CD8-positive, alpha-beta memory T cell (primary cell): ENCODE results near the gene GSPT1. TPM values are rescaled to one million over a fixed set of nuclear protein-coding genes. Genes with fewer than 3 reads are reported as not detected.
"Not testable (repeated sequence)": the region's sequence is repeated elsewhere in the genome, so short reads cannot be mapped to it uniquely, and the experiment has no call there.

Experiments used
- CTCF ChIA-PET: fragments of 350-600 bp; sonication (Branson Sonifier 250); formaldehyde crosslinking; loops from one replicate; lab custom pipeline; 2021; ENCODE audit warnings: antibody characterized with exemption; lab: Charles Lee
- POLR2A ChIA-PET: fragments of 350-600 bp; sonication (Branson Sonifier 250); formaldehyde crosslinking; loops from one replicate; lab custom pipeline; 2021; ENCODE audit warnings: antibody characterized with exemption; lab: Charles Lee
- DNase-seq, 5 donors: peaks; one replicate each; pipeline versions ENCODE4 v3.0.0 to v3.0.0-alpha.2; 2020 to 2022; ENCODE audit warnings: mixed read lengths in 1 of 5
- H3K27ac ChIP-seq: one replicate; pipeline ENCODE4 v1.7.0; 2013; ENCODE audit warnings: low read depth, mild to moderate bottlenecking, low read length, moderate library complexity
- H3K27me3 ChIP-seq: 2 replicates; pipeline ENCODE4 v1.7.0; 2013; ENCODE audit warnings: low read length, mild to moderate bottlenecking; ENCODE audit not compliant: insufficient read depth, poor library complexity, severe bottlenecking
- H3K36me3 ChIP-seq: 2 replicates; pipeline ENCODE4 v1.7.0; 2013; ENCODE audit warnings: mild to moderate bottlenecking, low read length, moderate library complexity; ENCODE audit not compliant: insufficient read depth
- H3K4me1 ChIP-seq: 2 replicates; pipeline ENCODE4 v1.7.0; 2013; ENCODE audit warnings: mild to moderate bottlenecking, low read length, moderate library complexity; ENCODE audit not compliant: insufficient read depth
- H3K4me3 ChIP-seq: 2 replicates; pipeline ENCODE4 v1.7.0; 2013; ENCODE audit warnings: mild to moderate bottlenecking, low read length
- H3K9me3 ChIP-seq: 2 replicates; pipeline ENCODE4 v1.7.0; 2013; ENCODE audit warnings: mild to moderate bottlenecking, low read length
- H3K27ac Mint-ChIP-seq, 8 donors: one replicate each; pipeline ENCODE4 v1.8.0; 2020 to 2021; ENCODE audit warnings: mixed read lengths in 8 of 8, mild to moderate bottlenecking in 6 of 8, inconsistent platforms in 3 of 8, moderate library complexity in 3 of 8
- H3K27me3 Mint-ChIP-seq, 2 donors: one replicate each; pipeline ENCODE4 v1.8.0; 2020 to 2021; ENCODE audit warnings: mixed read lengths in 2 of 2, mild to moderate bottlenecking in 1 of 2, moderate library complexity in 1 of 2
- H3K36me3 Mint-ChIP-seq, 3 donors: one replicate each; pipeline ENCODE4 v1.8.0; 2020 to 2021; ENCODE audit warnings: mixed read lengths in 3 of 3, inconsistent platforms in 1 of 3, mild to moderate bottlenecking in 1 of 3
- H3K4me1 Mint-ChIP-seq, 3 donors: one replicate each; pipeline ENCODE4 v1.8.0; 2020 to 2021; ENCODE audit warnings: mixed read lengths in 3 of 3, inconsistent platforms in 1 of 3, mild to moderate bottlenecking in 1 of 3
- H3K4me3 Mint-ChIP-seq, 7 donors: one replicate each; pipeline ENCODE4 v1.8.0; 2020 to 2021; ENCODE audit warnings: mixed read lengths in 7 of 7, mild to moderate bottlenecking in 6 of 7, moderate library complexity in 4 of 7, inconsistent platforms in 2 of 7
- H3K9me3 Mint-ChIP-seq, 5 donors: one replicate each; pipeline ENCODE4 v1.8.0; 2020 to 2022; ENCODE audit warnings: mixed read lengths in 5 of 5, mild to moderate bottlenecking in 3 of 5, moderate library complexity in 2 of 5, inconsistent platforms in 1 of 5
- polyA plus RNA-seq: library from polyadenylated mRNA; unstranded; fragments of 300-500 nt; fragmentation: Illumina TruSeq; gene quantifications from one replicate; pipeline ENCODE4 v1.2.3, GENCODE V29; 2021
- total RNA-seq, 2 experiments: library from RNA; stranded (reverse); gene quantifications; one replicate each; pipeline ENCODE4 v1.2.3, GENCODE V29; 2021

Gene GSPT1
- total and polyA plus RNA-seq, 3 experiments from 2014 or later: 90.8 to 237 (median 228) TPM

DNA sequence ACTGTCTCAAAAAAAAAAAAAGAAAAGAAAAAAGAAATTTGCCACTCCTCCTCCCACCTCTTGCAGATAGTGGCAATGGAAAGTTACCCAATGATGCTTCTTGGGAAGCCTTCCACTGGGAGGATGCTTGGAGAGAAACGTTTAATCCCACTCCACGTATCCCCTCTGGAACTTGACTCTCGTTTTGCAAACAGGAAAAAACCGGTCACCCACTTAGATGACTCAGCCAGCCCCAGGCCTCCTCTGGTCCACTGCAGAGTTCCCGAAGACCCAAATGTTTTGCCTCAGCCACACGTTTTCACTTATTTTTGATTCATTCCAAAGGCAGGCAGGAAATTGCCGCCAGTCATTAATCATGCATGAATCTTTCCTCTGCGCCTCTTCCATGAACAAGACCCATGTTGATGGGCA is 40.0 kb upstream of the GSPT1 start:
- H3K9me3 Mint-ChIP-seq: no peaks in the 10 kb centered on the region
- no peaks in the 10 kb centered on the region for H3K36me3 ChIP-seq
- peaks cover 3 to 9% of the 10 kb centered on the region in 2 donors for H3K27me3 Mint-ChIP-seq
- H3K4me1 Mint-ChIP-seq: no peaks in the 10 kb centered on the region
- H3K27me3 ChIP-seq: no peaks in the 10 kb centered on the region
- no peaks in the 10 kb centered on the region for H3K4me1 ChIP-seq
- no peak overlapping the region for H3K4me3 ChIP-seq
- no peak overlapping the region for H3K4me3 Mint-ChIP-seq
- H3K9me3 ChIP-seq: no peaks in the 10 kb centered on the region
- peak overlapping the region in 1 of 8 donors; percentile 17 for H3K27ac Mint-ChIP-seq
- no peak overlapping the region for H3K27ac ChIP-seq
- H3K36me3 Mint-ChIP-seq: no peaks in the 10 kb centered on the region
- DNase-seq: no peak
- ChIA-PET POLR2A (no interaction called here), CTCF (no interaction called here)

DNA sequence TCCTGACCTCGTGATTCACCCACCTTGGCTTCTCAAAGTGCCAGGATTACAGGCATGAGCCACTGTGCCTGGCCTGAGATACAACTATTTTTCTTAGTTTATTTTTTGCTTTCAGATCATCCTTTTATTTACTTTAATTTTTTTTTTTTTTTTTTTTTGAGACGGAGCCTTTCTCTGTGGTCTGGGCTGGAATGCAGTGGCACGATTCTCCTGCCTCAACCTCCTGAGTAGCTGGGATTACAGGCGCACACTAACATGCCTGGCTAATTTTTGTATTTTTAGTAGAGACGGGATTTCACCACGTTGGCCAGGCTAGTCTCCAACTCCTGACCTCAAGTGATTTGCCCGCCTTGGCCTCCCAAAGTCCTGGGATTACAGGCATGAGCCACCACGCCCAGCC is 37.8 kb upstream of the GSPT1 start:
- H3K4me1 ChIP-seq, H3K9me3 Mint-ChIP-seq, H3K27ac ChIP-seq, H3K36me3 ChIP-seq, H3K9me3 ChIP-seq, POLR2A ChIA-PET, H3K27me3 ChIP-seq, H3K4me3 ChIP-seq, H3K4me3 Mint-ChIP-seq, H3K4me1 Mint-ChIP-seq, DNase-seq, H3K27me3 Mint-ChIP-seq, CTCF ChIA-PET, H3K36me3 Mint-ChIP-seq, H3K27ac Mint-ChIP-seq: not testable (repeated sequence)

DNA sequence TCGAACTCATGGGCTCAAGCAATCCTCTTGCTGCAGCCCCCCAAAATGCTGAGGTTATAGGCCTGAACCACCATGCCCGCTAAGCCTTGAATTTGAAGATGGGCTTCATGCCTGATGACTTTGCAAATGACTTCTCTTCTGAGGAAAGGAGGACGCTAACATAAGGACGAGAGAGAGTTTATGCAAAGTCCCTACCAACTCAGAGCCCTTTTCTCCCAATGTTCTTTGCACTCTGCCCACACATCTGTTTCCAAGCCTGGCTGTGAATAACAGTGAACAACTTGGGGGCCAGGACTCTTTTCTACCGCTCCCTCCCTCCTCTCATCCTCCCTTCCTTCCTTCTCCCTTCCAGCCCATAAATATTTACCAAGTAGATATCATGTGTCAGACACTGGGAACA is 34.6 kb upstream of the GSPT1 start:
- Mint-ChIP-seq H3K4me1 (no peaks in the 10 kb centered on the region), H3K36me3 (no peaks in the 10 kb centered on the region), H3K27ac (no peak overlapping the region), H3K4me3 (no peak overlapping the region), H3K9me3 (no peaks in the 10 kb centered on the region), H3K27me3 (no peaks in the 10 kb centered on the region)
- Histone ChIP-seq H3K36me3 (no peaks in the 10 kb centered on the region), H3K4me1 (no peaks in the 10 kb centered on the region), H3K9me3 (no peaks in the 10 kb centered on the region), H3K27me3 (no peaks in the 10 kb centered on the region), H3K27ac (no peak overlapping the region), H3K4me3 (no peak overlapping the region)
- ChIA-PET CTCF (no interaction called here), POLR2A (no interaction called here)
- no peak for DNase-seq

DNA sequence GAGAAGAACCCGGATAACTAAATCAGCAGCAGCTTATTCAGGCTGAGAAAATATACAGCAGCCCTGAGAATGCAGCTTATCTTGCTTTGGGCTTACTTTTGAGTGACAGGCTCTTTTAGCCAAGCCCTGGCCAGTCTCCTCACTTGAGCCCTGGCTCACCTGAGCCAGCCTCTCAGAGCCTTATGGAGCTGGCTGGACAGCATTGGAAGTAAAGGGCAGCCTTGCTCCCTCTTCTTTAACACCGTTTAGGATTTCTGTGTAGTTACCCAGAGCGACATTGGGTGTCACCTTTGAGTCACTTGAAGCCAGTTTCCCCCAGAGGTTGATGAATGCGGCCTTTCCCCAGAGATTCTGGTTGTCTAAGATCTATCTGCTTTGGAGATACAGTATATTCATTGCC is 33.8 kb upstream of the GSPT1 start:
- H3K27ac ChIP-seq: no peak overlapping the region
- no peaks in the 10 kb centered on the region for H3K4me1 Mint-ChIP-seq
- no peak overlapping the region for H3K4me3 Mint-ChIP-seq
- H3K27me3 ChIP-seq: no peaks in the 10 kb centered on the region
- no peaks in the 10 kb centered on the region for H3K9me3 Mint-ChIP-seq
- no peak overlapping the region for H3K27ac Mint-ChIP-seq
- no peaks in the 10 kb centered on the region for H3K9me3 ChIP-seq
- no peak for DNase-seq
- H3K4me3 ChIP-seq: no peak overlapping the region
- no peaks in the 10 kb centered on the region for H3K27me3 Mint-ChIP-seq
- no peaks in the 10 kb centered on the region for H3K4me1 ChIP-seq
- POLR2A ChIA-PET: no interaction called here
- CTCF ChIA-PET: interaction anchor here (2.7 kb wide), 1 partner anchor 118 kb away, joined by 18 read pairs; no protein-coding TSS in a partner anchor
- no peaks in the 10 kb centered on the region for H3K36me3 Mint-ChIP-seq
- no peaks in the 10 kb centered on the region for H3K36me3 ChIP-seq

DNA sequence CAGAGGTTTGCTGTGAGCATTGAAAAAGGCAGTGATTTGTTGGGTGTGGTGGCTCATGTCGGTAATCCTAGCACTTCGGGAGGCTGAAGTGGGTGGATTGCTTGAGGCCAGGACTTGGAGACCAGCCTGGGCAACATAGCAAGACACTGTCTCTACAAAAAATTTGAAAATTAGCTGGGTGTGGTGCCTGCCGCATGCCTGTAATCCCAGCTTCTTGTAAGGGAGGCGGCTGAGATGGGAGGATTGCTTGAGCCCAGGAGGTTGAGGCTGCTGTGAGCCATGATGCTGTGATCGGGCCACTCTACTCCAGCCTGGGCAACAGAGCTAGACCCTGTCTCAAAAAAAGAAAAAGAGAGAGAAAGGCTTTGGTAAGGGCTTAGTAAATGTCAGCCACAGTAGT is 33.1 kb upstream of the GSPT1 start:
- CTCF ChIA-PET: interaction anchor here (2.7 kb wide), 1 partner anchor 119 kb away, joined by 18 read pairs; no protein-coding TSS in a partner anchor
- Histone ChIP-seq H3K27ac (no peak overlapping the region), H3K9me3 (no peaks in the 10 kb centered on the region), H3K4me1 (no peaks in the 10 kb centered on the region), H3K4me3 (no peak overlapping the region), H3K36me3 (no peaks in the 10 kb centered on the region), H3K27me3 (no peaks in the 10 kb centered on the region)
- H3K27ac Mint-ChIP-seq: no peak overlapping the region
- POLR2A ChIA-PET: no interaction called here
- no peaks in the 10 kb centered on the region for H3K36me3 Mint-ChIP-seq
- H3K4me1 Mint-ChIP-seq: no peaks in the 10 kb centered on the region
- DNase-seq: no peak
- H3K27me3 Mint-ChIP-seq: no peaks in the 10 kb centered on the region
- no peaks in the 10 kb centered on the region for H3K9me3 Mint-ChIP-seq
- H3K4me3 Mint-ChIP-seq: no peak overlapping the region

DNA sequence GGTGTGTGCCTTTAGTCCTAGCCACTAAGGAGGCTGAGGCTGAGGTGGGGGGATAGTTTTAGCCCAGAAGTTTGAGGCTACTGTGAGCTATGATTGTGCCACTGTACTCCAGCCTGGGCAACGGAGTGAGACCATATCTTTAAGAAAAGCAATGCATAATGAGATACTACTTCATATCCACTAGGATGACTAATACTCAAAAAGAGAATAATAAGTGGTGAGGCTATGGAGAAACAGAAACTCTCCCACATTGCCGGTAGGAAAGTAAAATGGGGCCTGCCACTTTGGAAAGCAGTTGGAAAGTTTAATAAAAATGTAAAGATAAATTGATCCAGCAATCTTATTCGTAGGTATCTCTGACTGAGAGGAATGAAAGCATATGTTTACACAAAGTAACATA is 30.7 kb upstream of the GSPT1 start:
- no peaks in the 10 kb centered on the region for H3K9me3 ChIP-seq
- no peak overlapping the region for H3K27ac ChIP-seq
- Mint-ChIP-seq H3K27ac (no peak overlapping the region), H3K27me3 (no peaks in the 10 kb centered on the region), H3K36me3 (no peaks in the 10 kb centered on the region), H3K9me3 (no peaks in the 10 kb centered on the region), H3K4me1 (no peaks in the 10 kb centered on the region), H3K4me3 (no peak overlapping the region)
- no peaks in the 10 kb centered on the region for H3K27me3 ChIP-seq
- ChIA-PET POLR2A (interaction anchor here (0.7 kb wide), 1 partner anchor 148 kb away, joined by 5 read pairs; no protein-coding TSS in a partner anchor), CTCF (no interaction called here)
- no peak for DNase-seq
- H3K36me3 ChIP-seq: no peaks in the 10 kb centered on the region
- no peak overlapping the region for H3K4me3 ChIP-seq
- H3K4me1 ChIP-seq: no peaks in the 10 kb centered on the region

DNA sequence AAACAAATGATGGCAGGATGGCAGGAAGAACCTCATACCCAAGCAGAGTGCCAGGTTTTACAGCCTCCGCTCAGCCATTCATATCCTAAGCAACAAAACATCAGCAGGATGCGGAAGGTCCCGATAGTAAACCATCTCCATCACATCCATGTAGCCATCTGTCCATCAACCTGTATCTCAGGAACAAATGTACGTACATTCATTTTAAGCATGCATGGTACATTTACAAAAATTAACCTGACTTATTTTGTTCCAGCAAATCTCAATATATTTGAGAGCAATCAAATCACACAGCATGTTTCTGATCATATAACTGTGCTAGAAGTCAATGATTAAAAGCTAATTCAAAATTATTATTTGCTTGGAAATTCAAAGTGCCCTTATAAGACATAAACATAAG is 26.2 kb upstream of the GSPT1 start, which contains the start of gene NPIPB2:
Gene NPIPB2 (minus strand): TSS at position 101 of the 400 bp plus-strand sequence. CDS start 0 bp downstream, at position 101.
- H3K36me3 Mint-ChIP-seq, H3K4me3 Mint-ChIP-seq, POLR2A ChIA-PET, H3K27me3 Mint-ChIP-seq, H3K27me3 ChIP-seq, H3K4me1 ChIP-seq, H3K4me1 Mint-ChIP-seq, CTCF ChIA-PET, H3K36me3 ChIP-seq, H3K9me3 Mint-ChIP-seq, H3K9me3 ChIP-seq, H3K4me3 ChIP-seq, DNase-seq, H3K27ac ChIP-seq, H3K27ac Mint-ChIP-seq: not testable (repeated sequence)

DNA sequence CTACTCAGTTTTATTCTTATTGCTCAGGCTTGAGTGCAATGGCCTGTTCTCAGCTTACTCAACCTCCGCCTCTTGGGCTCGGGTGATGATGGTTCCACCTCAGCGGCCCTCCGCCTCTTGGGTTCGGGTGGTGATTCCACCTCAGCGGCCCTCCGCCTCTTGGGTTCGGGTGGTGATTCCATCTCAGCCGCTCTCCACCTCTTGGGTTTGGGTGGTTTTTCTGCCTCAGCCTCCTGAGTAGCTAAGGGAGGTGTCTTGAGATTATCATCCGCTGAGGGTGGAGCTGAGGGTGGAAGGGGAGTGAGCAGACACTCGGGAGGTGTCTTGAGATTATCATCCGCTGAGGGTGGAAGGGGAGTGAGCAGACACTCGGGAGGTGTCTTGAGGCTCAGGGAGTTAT is 11.6 kb upstream of the GSPT1 start:
- DNase-seq, H3K36me3 ChIP-seq, H3K4me3 ChIP-seq, CTCF ChIA-PET, H3K4me1 ChIP-seq, H3K4me1 Mint-ChIP-seq, H3K4me3 Mint-ChIP-seq, H3K27me3 ChIP-seq, H3K9me3 ChIP-seq, H3K36me3 Mint-ChIP-seq, POLR2A ChIA-PET, H3K27ac ChIP-seq, H3K9me3 Mint-ChIP-seq, H3K27me3 Mint-ChIP-seq: not testable (repeated sequence)
- peak overlapping the region in 1 of 8 donors; percentile 74 for H3K27ac Mint-ChIP-seq

DNA sequence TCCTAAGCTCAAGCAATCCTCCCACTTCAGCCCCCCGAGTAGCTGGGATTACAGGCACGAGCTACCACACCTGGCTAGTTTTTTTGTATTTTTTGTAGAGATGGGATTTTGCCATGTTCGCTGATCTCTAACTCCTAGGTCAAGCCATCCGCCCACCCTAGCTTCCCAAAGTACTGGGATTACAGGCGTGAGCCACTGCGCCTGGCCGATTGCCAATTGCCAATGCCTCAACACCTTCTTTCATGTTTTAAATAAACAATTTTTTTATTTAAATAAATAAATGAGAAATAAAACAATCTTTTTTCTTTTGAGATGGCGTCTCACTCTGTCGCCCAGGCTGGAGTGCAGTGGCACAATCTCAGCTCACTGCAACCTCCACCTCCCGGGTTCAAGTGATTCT is 8.3 kb upstream of the GSPT1 start:
- CTCF ChIA-PET, H3K4me3 Mint-ChIP-seq, H3K4me1 ChIP-seq, H3K4me1 Mint-ChIP-seq, H3K27me3 Mint-ChIP-seq, H3K4me3 ChIP-seq, H3K9me3 Mint-ChIP-seq, H3K36me3 ChIP-seq, DNase-seq, H3K27ac Mint-ChIP-seq, H3K36me3 Mint-ChIP-seq, H3K9me3 ChIP-seq, H3K27ac ChIP-seq, H3K27me3 ChIP-seq, POLR2A ChIA-PET: not testable (repeated sequence)
